ENCODE results near the gene LUZP1.

Gene LUZP1

GRCh38 chr1:23035823-23036452 is 132.7 kb downstream of the LUZP1 start:
- in situ Hi-C loops (cut with HindIII; ENCODE audit: low sequenced_read_pairs): no loop called here

All from DLD1 (cell line).